NCI-H1417 (cell line): ENCODE data around the gene KCNH5.

Experiments used
- DNase-seq, 3 experiments: peaks; one replicate each; lab custom pipeline; 2025; lab: John Stamatoyannopoulos, UW

Gene KCNH5

GRCh38 chr14:62745496-62745895 lies 299.8 kb downstream of the KCNH5 start:
- no peak for DNase-seq

- DNase-seq, result peak in 1 of 3 experiments; percentile 8
Observed at GRCh38 chr14:62743560-62743959, 301.7 kb downstream of the KCNH5 start.

GRCh38 chr14:62743118-62743517 lies 302.1 kb downstream of the KCNH5 start:
- DNase-seq, result no peak

GRCh38 chr14:62739647-62740046 lies 305.6 kb downstream of the KCNH5 start:
- peak in 1 of 3 experiments; percentile 80 for DNase-seq

GRCh38 chr14:62736048-62737043 lies 308.9 kb downstream of the KCNH5 start:
- no peak for DNase-seq

GRCh38 chr14:62734831-62735230 lies 310.4 kb downstream of the KCNH5 start:
- no peak for DNase-seq

- no peak for DNase-seq
Observed at GRCh38 chr14:62722406-62722805, 322.9 kb downstream of the KCNH5 start.

- DNase-seq, result no peak
Observed at GRCh38 chr14:62718629-62719028, 326.6 kb downstream of the KCNH5 start.

- peak; percentile 68 to 94 (median 84) for DNase-seq
Observed at GRCh38 chr14:62711351-62712023, 333.8 kb downstream of the KCNH5 start.

GRCh38 chr14:62710811-62711210 lies 334.4 kb downstream of the KCNH5 start:
- peak in 1 of 3 experiments; percentile 92 for DNase-seq

GRCh38 chr14:62709773-62710172 lies 335.5 kb downstream of the KCNH5 start:
- peak in 1 of 3 experiments; percentile 47 for DNase-seq

GRCh38 chr14:62706217-62706616 lies 339.0 kb downstream of the KCNH5 start:
- no peak for DNase-seq

- DNase-seq, result no peak
Observed at GRCh38 chr14:62697461-62697860, 347.8 kb downstream of the KCNH5 start.

GRCh38 chr14:62696929-62697328 lies 348.3 kb downstream of the KCNH5 start:
- no peak for DNase-seq

GRCh38 chr14:62696331-62696924 lies 348.8 kb downstream of the KCNH5 start:
- DNase-seq, result no peak

GRCh38 chr14:62694075-62694474 lies 351.2 kb downstream of the KCNH5 start:
- DNase-seq, result no peak

- peak in 1 of 3 experiments; percentile 63 for DNase-seq
Observed at GRCh38 chr14:62692490-62693106, 352.7 kb downstream of the KCNH5 start.

GRCh38 chr14:62691647-62692489 lies 353.4 kb downstream of the KCNH5 start:
- peak; percentile 60 to 91 (median 66) for DNase-seq

- peak in 1 of 3 experiments; percentile 16 for DNase-seq
Observed at GRCh38 chr14:62689733-62690132, 355.5 kb downstream of the KCNH5 start.

- DNase-seq, result no peak
Observed at GRCh38 chr14:62687818-62688217, 357.4 kb downstream of the KCNH5 start.

GRCh38 chr14:62684376-62684775 lies 360.9 kb downstream of the KCNH5 start:
- DNase-seq, result no peak
